Lung (tissue), 12 donors: Measurements from ENCODE around the gene POLR3H. TPM values are rescaled to one million over a fixed set of nuclear protein-coding genes. Genes with fewer than 3 reads are reported as not detected.
A peak's percentile ranks its signal among the peaks of the same experiment; 100 is the strongest.

Experiments used
- ATAC-seq: fragments of 200-7000 bp; cut with Tn5 transposase; one replicate; pipeline ENCODE4 v1.9.1; 2020; ENCODE audit warnings: moderate number of reproducible peaks; ENCODE audit not compliant: insufficient read depth, low FRiP score
- DNase-seq, 3 donors: peaks; one replicate each; pipeline ENCODE4 v3.0.0-alpha.2; 2013 to 2017
- H3K27ac ChIP-seq, 2 donors: one replicate each; pipeline ENCODE4 v1.5.1; 2013; ENCODE audit warnings: mild to moderate bottlenecking in 2 of 2, moderate library complexity in 2 of 2, control low read depth in 1 of 2, inconsistent platforms in 1 of 2, low read depth in 1 of 2, low read length in 1 of 2
- H3K27me3 ChIP-seq, 3 donors: one replicate each; pipeline ENCODE4 v1.5.1; 2013; ENCODE audit warnings: low read length in 2 of 3; ENCODE audit not compliant: control insufficient read depth in 3 of 3, insufficient read depth in 3 of 3
- H3K36me3 ChIP-seq, 4 donors: one replicate each; pipeline ENCODE4 v1.5.1; 2013; ENCODE audit warnings: low read length in 4 of 4, mild to moderate bottlenecking in 1 of 4, moderate library complexity in 1 of 4; ENCODE audit not compliant: control insufficient read depth in 4 of 4, insufficient read depth in 4 of 4
- H3K4me1 ChIP-seq, 5 donors: one replicate each; pipeline ENCODE4 v1.5.1; 2013; ENCODE audit warnings: low read length in 5 of 5, mild to moderate bottlenecking in 2 of 5, moderate library complexity in 1 of 5; ENCODE audit not compliant: control insufficient read depth in 5 of 5, insufficient read depth in 5 of 5
- H3K4me3 ChIP-seq: one replicate; pipeline ENCODE4 v1.5.1; 2013; ENCODE audit warnings: mild to moderate bottlenecking, control low read depth, moderate library complexity
- H3K9ac ChIP-seq, 2 donors: one replicate each; pipeline ENCODE4 v1.5.1; 2013; ENCODE audit warnings: low read length in 2 of 2, control low read depth in 1 of 2; ENCODE audit not compliant: insufficient read depth in 1 of 2
- H3K9me3 ChIP-seq, 4 donors: one replicate each; pipeline ENCODE4 v1.5.1; 2013; ENCODE audit warnings: low read length in 3 of 4, mild to moderate bottlenecking in 1 of 4, moderate library complexity in 1 of 4; ENCODE audit not compliant: control insufficient read depth in 4 of 4, insufficient read depth in 3 of 4
- WGBS, 2 donors: extraction: QIAGEN DNeasy Blood & Tissue Kit; methylation state at CpG; one replicate each; pipeline ENCODE4 v1.1.7; 2013; 5-methylcytosine and 5-hydroxymethylcytosine counted together
- polyA plus RNA-seq, 2 donors: library from polyadenylated mRNA; stranded (reverse); fragments of 200-250 nt; gene quantifications; one replicate each; pipeline ENCODE4 v1.2.1, GENCODE V29; 2013
- total RNA-seq, 2 donors: library from RNA; depleted of rRNA in 1 of 2; stranded (reverse); fragments of >200 nt in 1 of 2; gene quantifications; one replicate each; pipeline ENCODE4 v1.2.1, GENCODE V29; 2014 to 2021
- TF ChIP-seq, protein P1 (sequence below): IDR thresholded peaks from 2 replicates; pipeline ENCODE4 v1.5.1; 2012; ENCODE audit warnings: mild to moderate bottlenecking; ENCODE audit errors: control extremely low read depth, extremely low read depth
- donor health status: control.
- donor health status: control.
- donor health status: Bipolar disorder and iron deficiency.
- donor health status: healthy.
- donor health status: DM: yes; HTN: yes; CAD: no.

The POLR3H gene
- total and polyA plus RNA-seq, 4 donors = 12.1 to 65.9 (median 39.8) TPM

DNA sequence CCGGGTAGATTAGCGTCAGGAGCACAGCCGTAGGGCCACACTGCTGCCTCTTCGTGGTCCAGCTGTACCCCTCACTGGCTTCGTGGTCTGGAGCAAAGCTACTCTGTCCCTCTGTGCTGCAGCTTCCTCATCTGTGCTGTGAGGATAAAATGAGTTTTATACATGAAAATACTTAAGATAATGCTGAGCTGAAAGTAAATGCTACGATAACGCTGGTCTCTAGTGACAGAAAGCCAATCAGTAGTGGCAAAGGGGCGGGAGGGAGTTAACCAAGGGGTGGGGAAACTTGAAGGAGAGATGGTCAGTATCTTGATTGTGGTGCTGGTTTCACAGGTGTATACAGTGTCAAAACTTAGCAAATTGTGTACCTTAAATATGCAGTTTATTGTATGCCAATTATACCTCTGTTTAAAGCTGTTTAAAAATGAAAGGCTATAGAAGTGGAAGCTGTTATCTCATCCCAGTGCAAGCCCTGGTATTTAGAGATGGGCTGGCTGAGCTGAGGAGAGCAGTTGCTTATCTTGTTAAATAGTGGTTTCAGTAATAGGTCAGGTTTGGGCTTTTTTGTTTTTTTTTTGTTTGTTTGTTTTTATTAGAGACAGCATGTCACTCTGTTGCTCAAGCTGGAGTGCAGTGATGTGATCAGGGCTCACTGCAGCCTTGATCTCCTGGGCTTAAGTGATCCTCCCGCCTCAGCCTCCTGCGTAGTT is 38.6 kb downstream of the POLR3H start:
- WGBS, 2 donors = 95 to 98% methylated on average over 10 of the region's 10 CpGs
- TF ChIP-seq, protein P1, sequence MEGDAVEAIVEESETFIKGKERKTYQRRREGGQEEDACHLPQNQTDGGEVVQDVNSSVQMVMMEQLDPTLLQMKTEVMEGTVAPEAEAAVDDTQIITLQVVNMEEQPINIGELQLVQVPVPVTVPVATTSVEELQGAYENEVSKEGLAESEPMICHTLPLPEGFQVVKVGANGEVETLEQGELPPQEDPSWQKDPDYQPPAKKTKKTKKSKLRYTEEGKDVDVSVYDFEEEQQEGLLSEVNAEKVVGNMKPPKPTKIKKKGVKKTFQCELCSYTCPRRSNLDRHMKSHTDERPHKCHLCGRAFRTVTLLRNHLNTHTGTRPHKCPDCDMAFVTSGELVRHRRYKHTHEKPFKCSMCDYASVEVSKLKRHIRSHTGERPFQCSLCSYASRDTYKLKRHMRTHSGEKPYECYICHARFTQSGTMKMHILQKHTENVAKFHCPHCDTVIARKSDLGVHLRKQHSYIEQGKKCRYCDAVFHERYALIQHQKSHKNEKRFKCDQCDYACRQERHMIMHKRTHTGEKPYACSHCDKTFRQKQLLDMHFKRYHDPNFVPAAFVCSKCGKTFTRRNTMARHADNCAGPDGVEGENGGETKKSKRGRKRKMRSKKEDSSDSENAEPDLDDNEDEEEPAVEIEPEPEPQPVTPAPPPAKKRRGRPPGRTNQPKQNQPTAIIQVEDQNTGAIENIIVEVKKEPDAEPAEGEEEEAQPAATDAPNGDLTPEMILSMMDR = no peak
- ATAC-seq (no peak), DNase-seq (no peak)
- H3K36me3 ChIP-seq = peaks cover 16 to 45% (median 28%) of the 10 kb centered on the region in 4 donors
- no peak overlapping the region for H3K4me3 ChIP-seq
- no peaks in the 10 kb centered on the region for H3K9me3 ChIP-seq
- H3K4me1 ChIP-seq = no peaks in the 10 kb centered on the region
- H3K27ac ChIP-seq = no peak overlapping the region
- no peak overlapping the region for H3K9ac ChIP-seq
- no peaks in the 10 kb centered on the region for H3K27me3 ChIP-seq

DNA sequence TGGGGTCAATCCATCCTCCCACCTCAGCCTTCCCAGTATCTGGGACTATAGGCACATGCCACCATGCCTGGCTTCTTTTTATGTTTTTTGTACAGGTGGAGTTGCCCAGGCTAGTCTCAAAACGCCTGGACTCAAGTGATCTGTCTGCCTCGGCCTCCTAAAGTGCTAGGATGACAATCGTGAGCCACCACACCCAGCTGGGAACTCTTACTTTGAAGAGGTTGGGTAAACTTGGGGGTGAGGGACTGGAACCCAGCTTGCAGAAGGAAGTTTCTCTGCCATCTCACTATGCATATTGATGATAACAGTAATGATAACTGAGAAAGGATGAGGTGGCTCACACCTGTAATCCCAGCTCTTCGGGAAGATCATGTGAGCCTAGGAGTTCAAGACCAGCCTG is 39.5 kb downstream of the POLR3H start:
- no peak for ATAC-seq
- peak overlapping the region in 1 of 2 donors; percentile 63 for H3K27ac ChIP-seq
- no peak overlapping the region for H3K4me3 ChIP-seq
- H3K9me3 ChIP-seq = no peaks in the 10 kb centered on the region
- TF ChIP-seq, protein P1 = no peak
- H3K4me1 ChIP-seq = no peaks in the 10 kb centered on the region
- H3K27me3 ChIP-seq = no peaks in the 10 kb centered on the region
- WGBS, 2 donors = 76 to 87% methylated on average over 4 of the region's 4 CpGs
- H3K9ac ChIP-seq = no peak overlapping the region
- DNase-seq = no peak
- peaks cover 18 to 43% (median 26%) of the 10 kb centered on the region in 4 donors for H3K36me3 ChIP-seq

DNA sequence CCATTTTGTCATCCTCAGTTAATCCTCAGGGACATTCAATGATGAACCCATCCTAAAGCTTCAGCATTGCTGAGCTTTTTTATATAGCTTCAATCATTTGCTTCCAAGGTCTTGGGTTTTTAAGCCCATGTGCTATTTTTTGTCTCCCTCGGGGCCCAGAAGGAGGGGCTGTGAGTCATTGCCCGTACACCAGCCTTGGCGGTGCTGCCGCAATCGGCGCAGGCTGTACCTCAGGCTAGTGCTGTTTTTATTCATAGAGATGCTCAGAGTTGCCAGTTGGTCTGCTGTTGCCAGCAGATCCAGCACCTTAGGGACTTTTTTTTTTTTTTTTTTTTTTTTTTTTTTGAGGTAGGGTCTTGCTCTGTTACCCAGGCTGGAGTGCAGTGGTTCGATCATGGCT is 39.9 kb downstream of the POLR3H start:
- no peaks in the 10 kb centered on the region for H3K4me1 ChIP-seq
- DNase-seq = no peak
- no peak overlapping the region for H3K9ac ChIP-seq
- no peak for ATAC-seq
- TF ChIP-seq, protein P1 = no peak
- WGBS, 2 donors = 86 to 93% methylated on average over 7 of the region's 7 CpGs
- H3K27me3 ChIP-seq = no peaks in the 10 kb centered on the region
- peak overlapping the region in 1 of 2 donors; percentile 63 for H3K27ac ChIP-seq
- peaks cover 20 to 44% (median 28%) of the 10 kb centered on the region in 4 donors for H3K36me3 ChIP-seq
- H3K4me3 ChIP-seq = no peak overlapping the region
- no peaks in the 10 kb centered on the region for H3K9me3 ChIP-seq
